H9 (cell line): ENCODE data around the gene MYO1E. TPM values are rescaled to one million over a fixed set of nuclear protein-coding genes. Genes with fewer than 3 reads are reported as not detected.

ENCODE experiments used
- DNase-seq: peaks from one replicate; pipeline ENCODE4 v3.0.0-alpha.2; 2017
- H2AFZ ChIP-seq: one replicate; pipeline ENCODE4 v1.6.1; 2013; ENCODE audit warnings: mild to moderate bottlenecking, low read length, control low read depth, moderate library complexity
- H2AK5ac ChIP-seq: 2 replicates; pipeline ENCODE4 v1.6.1; 2013; ENCODE audit warnings: low read length, control low read depth, mixed read lengths; ENCODE audit not compliant: insufficient read length
- H2BK120ac ChIP-seq: one replicate; pipeline ENCODE4 v1.6.1; 2013; ENCODE audit warnings: low read depth, mild to moderate bottlenecking, low read length, control low read depth, inconsistent platforms; ENCODE audit not compliant: poor library complexity, severe bottlenecking
- H2BK12ac ChIP-seq: 2 replicates; pipeline ENCODE4 v1.6.1; 2013; ENCODE audit warnings: low read length, control low read depth, mixed read lengths, low read depth; ENCODE audit not compliant: insufficient read length
- H2BK15ac ChIP-seq: 2 replicates; pipeline ENCODE4 v1.6.1; 2013; ENCODE audit warnings: low read depth, low read length, control low read depth
- H2BK20ac ChIP-seq: one replicate; pipeline ENCODE4 v1.6.1; 2013; ENCODE audit warnings: low read depth, mild to moderate bottlenecking, low read length, control low read depth, inconsistent platforms; ENCODE audit not compliant: poor library complexity, severe bottlenecking
- H2BK5ac ChIP-seq: 2 replicates; pipeline ENCODE4 v1.6.1; 2013; ENCODE audit warnings: low read length, control low read depth, mixed read lengths; ENCODE audit not compliant: insufficient read length
- H3K14ac ChIP-seq: 2 replicates; pipeline ENCODE4 v1.6.1; 2013; ENCODE audit warnings: low read length, control low read depth; ENCODE audit not compliant: insufficient read depth
- H3K18ac ChIP-seq: 2 replicates; pipeline ENCODE4 v1.6.1; 2013; ENCODE audit warnings: low read depth, mild to moderate bottlenecking, mixed read lengths, low read length, control low read depth; ENCODE audit not compliant: insufficient read length
- H3K23ac ChIP-seq: 2 replicates; pipeline ENCODE4 v1.6.1; 2013; ENCODE audit warnings: low read length, control low read depth, mixed read lengths, low read depth; ENCODE audit not compliant: insufficient read length
- H3K23me2 ChIP-seq: 2 replicates; pipeline ENCODE4 v1.6.1; 2013; ENCODE audit warnings: low read depth, mild to moderate bottlenecking, mixed read lengths, low read length, control low read depth; ENCODE audit not compliant: insufficient read length, poor library complexity, severe bottlenecking
- H3K27ac ChIP-seq: 2 replicates; pipeline ENCODE4 v1.5.1; 2013; ENCODE audit warnings: low read length, control low read depth, mixed read lengths, low read depth; ENCODE audit not compliant: insufficient read length
- H3K27me3 ChIP-seq: 2 replicates; pipeline ENCODE4 v1.6.1; 2013; ENCODE audit warnings: low read length, control low read depth, inconsistent platforms; ENCODE audit not compliant: insufficient read depth
- H3K4ac ChIP-seq: 2 replicates; pipeline ENCODE4 v1.6.1; 2013; ENCODE audit warnings: low read depth, mild to moderate bottlenecking, control low read depth, inconsistent platforms, low read length, moderate library complexity
- H3K4me1 ChIP-seq: 2 replicates; pipeline ENCODE4 v1.6.1; 2013; ENCODE audit warnings: low read length, control low read depth, inconsistent platforms; ENCODE audit not compliant: insufficient read depth
- H3K4me2 ChIP-seq: 2 replicates; pipeline ENCODE4 v1.6.1; 2013; ENCODE audit warnings: low read length, control low read depth, mixed read lengths; ENCODE audit not compliant: insufficient read length, insufficient read depth
- H3K56ac ChIP-seq: 2 replicates; pipeline ENCODE4 v1.6.1; 2013; ENCODE audit warnings: low read depth, mild to moderate bottlenecking, mixed read lengths, low read length, control low read depth; ENCODE audit not compliant: insufficient read length
- H3K79me1 ChIP-seq: 2 replicates; pipeline ENCODE4 v1.6.1; 2013; ENCODE audit warnings: low read depth, mild to moderate bottlenecking, moderate library complexity, low read length, control low read depth, inconsistent platforms; ENCODE audit not compliant: insufficient read depth, poor library complexity, severe bottlenecking
- H3K79me2 ChIP-seq: 2 replicates; pipeline ENCODE4 v1.6.1; 2013; ENCODE audit warnings: low read length, control low read depth, inconsistent platforms; ENCODE audit not compliant: insufficient read depth
- H3K9ac ChIP-seq: 2 replicates; pipeline ENCODE4 v1.6.1; 2013; ENCODE audit warnings: low read length, control low read depth, mixed read lengths; ENCODE audit not compliant: insufficient read length; ENCODE audit errors: extremely low read depth
- H3K9me3 ChIP-seq: one replicate; pipeline ENCODE4 v1.6.1; 2013; ENCODE audit warnings: low read depth, low read length, inconsistent platforms; ENCODE audit not compliant: control insufficient read depth
- H3T11ph ChIP-seq: one replicate; pipeline ENCODE4 v1.6.1; 2013; ENCODE audit warnings: mild to moderate bottlenecking, low read length, control low read depth, inconsistent platforms
- H4K20me1 ChIP-seq: one replicate; pipeline ENCODE4 v1.6.1; 2013; ENCODE audit not compliant: control insufficient read depth, insufficient read length, insufficient read depth
- H4K5ac ChIP-seq: 2 replicates; pipeline ENCODE4 v1.6.1; 2013; ENCODE audit warnings: low read depth, mild to moderate bottlenecking, mixed read lengths, low read length, control low read depth; ENCODE audit not compliant: insufficient read length
- H4K8ac ChIP-seq: replicated peaks from 2 replicates; pipeline ENCODE4 v1.6.1; 2013; ENCODE audit warnings: low read length, control low read depth, mixed read lengths, low read depth; ENCODE audit not compliant: insufficient read length
- H4K91ac ChIP-seq: 2 replicates; pipeline ENCODE4 v1.6.1; 2013; ENCODE audit warnings: low read depth, mild to moderate bottlenecking, moderate library complexity, mixed read lengths, low read length, control low read depth; ENCODE audit not compliant: insufficient read length
- H3K27ac Mint-ChIP-seq, 3 experiments: 2 replicates in 2 of 3; 3 replicates in 1 of 3; pipeline ENCODE4 v1.8.0; 2020 to 2021; ENCODE audit warnings: mixed read lengths in 3 of 3, mild to moderate bottlenecking in 1 of 3, moderate library complexity in 1 of 3
- H3K27me3 Mint-ChIP-seq: 2 replicates; pipeline ENCODE4 v1.8.0; 2021; ENCODE audit warnings: low read depth, mild to moderate bottlenecking, moderate library complexity, mixed read lengths
- H3K36me3 Mint-ChIP-seq, 3 experiments: 2 replicates in 2 of 3; 3 replicates in 1 of 3; pipeline ENCODE4 v1.8.0; 2020 to 2021; ENCODE audit warnings: low read depth in 3 of 3, mixed read lengths in 3 of 3; ENCODE audit not compliant: insufficient read depth in 1 of 3
- H3K4me1 Mint-ChIP-seq, 2 experiments: 2 replicates each; pipeline ENCODE4 v1.8.0; 2020; ENCODE audit warnings: mixed read lengths in 2 of 2
- H3K4me3 Mint-ChIP-seq, 2 experiments: 2 replicates in 1 of 2; 3 replicates in 1 of 2; pipeline ENCODE4 v1.8.0; 2020 to 2021; ENCODE audit warnings: mild to moderate bottlenecking in 2 of 2, mixed read lengths in 2 of 2, moderate library complexity in 1 of 2
- H3K9me3 Mint-ChIP-seq, 2 experiments: 2 replicates in 1 of 2; 3 replicates in 1 of 2; pipeline ENCODE4 v1.8.0; 2020; ENCODE audit warnings: mild to moderate bottlenecking in 2 of 2, mixed read lengths in 2 of 2, moderate library complexity in 1 of 2
- WGBS: extraction: QIAGEN DNeasy Blood & Tissue Kit; methylation state at CpG from one replicate; pipeline ENCODE4 v1.1.7; 2013; ENCODE audit warnings: missing lambda C conversion rate, low lambda C conversion rate, mixed read lengths; ENCODE audit not compliant: insufficient read length; ENCODE audit errors: extremely low coverage; 5-methylcytosine and 5-hydroxymethylcytosine counted together
- total RNA-seq: library from RNA; stranded (reverse); gene quantifications from 2 replicates; pipeline ENCODE4 v1.2.1, GENCODE V29; 2021
- TF ChIP-seq, protein P1 (sequence below): fragments of 200-600 bp; sonication (generic); conservative IDR thresholded peaks from 3 replicates; pipeline ENCODE4 v1.8.0; 2021; ENCODE audit warnings: antibody characterized with exemption, mild to moderate bottlenecking

MYO1E gene
- total RNA-seq, 1 experiment from 2014 or later = 235 TPM

DNA sequence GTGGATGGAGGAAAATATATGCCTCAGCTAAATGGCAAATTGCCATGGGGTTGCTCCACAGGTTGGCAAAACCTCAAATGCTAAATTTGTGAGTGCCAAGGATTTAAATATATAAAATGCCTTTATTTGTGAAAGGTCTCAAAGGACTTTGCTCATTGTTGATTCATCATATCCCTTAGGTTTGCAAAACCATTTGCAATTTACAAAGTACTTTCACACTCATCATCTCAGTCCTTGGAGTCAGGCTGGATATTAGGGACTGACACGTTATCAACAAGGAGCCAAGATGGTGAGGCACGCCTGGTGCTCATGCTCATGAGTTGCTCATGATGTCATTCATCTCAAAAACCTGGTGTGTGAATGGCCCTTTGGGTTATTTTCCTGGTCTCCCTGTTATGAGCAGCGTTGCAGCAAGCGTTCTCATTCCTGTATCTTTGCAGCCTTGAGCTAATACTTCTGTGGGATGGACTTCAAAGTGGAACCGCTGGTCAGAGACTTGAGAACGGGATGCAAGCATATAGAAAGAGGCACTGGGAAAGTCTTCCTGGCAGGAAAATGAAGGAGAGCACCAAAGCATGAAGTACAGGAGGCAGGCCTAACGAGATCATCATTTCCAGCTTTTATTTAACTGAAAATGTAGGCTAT lies 66.0 kb downstream of the MYO1E start:
- H4K5ac ChIP-seq = no peak overlapping the region
- no peak overlapping the region for H3K18ac ChIP-seq
- no peak overlapping the region for H2BK15ac ChIP-seq
- H3K4me2 ChIP-seq = no peak overlapping the region
- Mint-ChIP-seq H3K27me3 (no peaks in the 10 kb centered on the region), H3K9me3 (no peaks in the 10 kb centered on the region), H3K27ac (peak overlapping the region in 1 of 3 experiments; percentile 41; a peak in 1 of 7 replicates), H3K36me3 (no peaks in the 10 kb centered on the region; a peak in 1 of 7 replicates), H3K4me3 (no peak overlapping the region), H3K4me1 (peaks cover 27 to 34% of the 10 kb centered on the region in 2 experiments)
- H2AFZ ChIP-seq = no peak overlapping the region
- H4K20me1 ChIP-seq = no peaks in the 10 kb centered on the region
- H3K79me2 ChIP-seq = no peaks in the 10 kb centered on the region; the same call in 1 of the 2 replicates
- H4K91ac ChIP-seq = no peak overlapping the region
- H3K4ac ChIP-seq = no peak overlapping the region
- TF ChIP-seq, protein P1, sequence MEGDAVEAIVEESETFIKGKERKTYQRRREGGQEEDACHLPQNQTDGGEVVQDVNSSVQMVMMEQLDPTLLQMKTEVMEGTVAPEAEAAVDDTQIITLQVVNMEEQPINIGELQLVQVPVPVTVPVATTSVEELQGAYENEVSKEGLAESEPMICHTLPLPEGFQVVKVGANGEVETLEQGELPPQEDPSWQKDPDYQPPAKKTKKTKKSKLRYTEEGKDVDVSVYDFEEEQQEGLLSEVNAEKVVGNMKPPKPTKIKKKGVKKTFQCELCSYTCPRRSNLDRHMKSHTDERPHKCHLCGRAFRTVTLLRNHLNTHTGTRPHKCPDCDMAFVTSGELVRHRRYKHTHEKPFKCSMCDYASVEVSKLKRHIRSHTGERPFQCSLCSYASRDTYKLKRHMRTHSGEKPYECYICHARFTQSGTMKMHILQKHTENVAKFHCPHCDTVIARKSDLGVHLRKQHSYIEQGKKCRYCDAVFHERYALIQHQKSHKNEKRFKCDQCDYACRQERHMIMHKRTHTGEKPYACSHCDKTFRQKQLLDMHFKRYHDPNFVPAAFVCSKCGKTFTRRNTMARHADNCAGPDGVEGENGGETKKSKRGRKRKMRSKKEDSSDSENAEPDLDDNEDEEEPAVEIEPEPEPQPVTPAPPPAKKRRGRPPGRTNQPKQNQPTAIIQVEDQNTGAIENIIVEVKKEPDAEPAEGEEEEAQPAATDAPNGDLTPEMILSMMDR = no peak
- H3K9ac ChIP-seq = no peak overlapping the region
- H3K56ac ChIP-seq = no peak overlapping the region
- H3T11ph ChIP-seq = no peak overlapping the region
- H3K27me3 ChIP-seq = no peaks in the 10 kb centered on the region
- no peak overlapping the region for H2BK12ac ChIP-seq
- H3K27ac ChIP-seq = no peak overlapping the region
- no peak overlapping the region for H2AK5ac ChIP-seq
- no peaks in the 10 kb centered on the region for H3K79me1 ChIP-seq
- H3K23ac ChIP-seq = no peak overlapping the region
- H3K23me2 ChIP-seq = no peaks in the 10 kb centered on the region
- no peak overlapping the region for H2BK5ac ChIP-seq
- no peak overlapping the region for H2BK20ac ChIP-seq
- no peak for DNase-seq
- H3K9me3 ChIP-seq = no peaks in the 10 kb centered on the region
- peaks cover 2% of the 10 kb centered on the region; the same call in 1 of the 2 replicates for H3K4me1 ChIP-seq
- no CpG with 5 or more reads among the region's 7 CpGs for WGBS
- no peak overlapping the region for H2BK120ac ChIP-seq
- no peak overlapping the region for H3K14ac ChIP-seq
- H4K8ac ChIP-seq = no peak overlapping the region
